ENCODE measurements around the gene PRKN.

DNA sequence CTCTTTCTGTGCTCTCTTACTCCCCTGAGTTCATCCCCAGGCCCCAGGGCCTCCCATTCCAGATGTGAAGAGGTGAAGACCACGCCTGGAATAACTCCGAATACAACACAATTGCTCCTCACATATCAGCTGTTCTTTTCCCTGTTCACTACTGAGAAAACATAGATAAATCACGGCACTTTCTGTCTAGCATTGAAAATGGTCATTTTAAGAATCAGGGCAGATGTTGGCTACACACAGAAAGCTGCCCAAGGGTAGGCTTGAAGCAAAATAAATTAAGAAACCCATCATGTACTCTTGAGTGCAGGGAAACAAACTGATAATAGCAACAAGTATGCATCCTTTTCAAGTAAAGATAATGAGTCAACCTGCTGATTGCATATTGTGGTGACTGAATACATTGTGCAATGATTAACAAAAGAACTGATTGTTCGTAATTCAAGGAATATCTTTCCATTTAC, 382.5 kb downstream of the PRKN start:
- TF ChIP-seq FOXA1 (IDR thresholded peaks at IDR 0.05) (no peak), ZNF384 (IDR thresholded peaks at IDR 0.05) (no peak), LEF1 (IDR thresholded peaks at IDR 0.05; ENCODE audit: borderline replicate concordance) (no peak), SP1 (IDR thresholded peaks at IDR 0.05) (no peak), BHLHE40 (IDR thresholded peaks at IDR 0.05; ENCODE audit: borderline replicate concordance) (no peak), ARNT (IDR thresholded peaks at IDR 0.05) (no peak)

Measured in HEK293T (cell line).